IPS-15b (cell line): Measurements from ENCODE around the gene RTN4.

ENCODE experiments used
- H3K27me3 ChIP-seq: one replicate; pipeline ENCODE4 v1.6.1; 2013; ENCODE audit warnings: low read length; ENCODE audit not compliant: control insufficient read depth, insufficient read depth
- H3K36me3 ChIP-seq: one replicate; pipeline ENCODE4 v1.6.1; 2013; ENCODE audit warnings: low read length; ENCODE audit not compliant: control insufficient read depth, insufficient read depth
- H3K4me1 ChIP-seq: one replicate; pipeline ENCODE4 v1.6.1; 2013; ENCODE audit warnings: mild to moderate bottlenecking, low read length; ENCODE audit not compliant: control insufficient read depth, insufficient read depth
- H3K4me3 ChIP-seq: one replicate; pipeline ENCODE4 v1.5.1; 2013; ENCODE audit warnings: low read depth, low read length
- H3K9ac ChIP-seq: one replicate; pipeline ENCODE4 v1.6.1; 2013; ENCODE audit warnings: low read depth, mild to moderate bottlenecking, low read length
- H3K9me3 ChIP-seq: one replicate; pipeline ENCODE4 v1.6.1; 2013; ENCODE audit warnings: mild to moderate bottlenecking, low read length; ENCODE audit not compliant: control insufficient read depth, insufficient read depth

The RTN4 gene

GRCh38 chr2:54962935-54963440 lies 87.3 kb downstream of the RTN4 start:
- no peaks in the 10 kb centered on the region for H3K4me1 ChIP-seq
- no peak overlapping the region for H3K9ac ChIP-seq
- H3K4me3 ChIP-seq, result no peak overlapping the region
- H3K27me3 ChIP-seq, result no peaks in the 10 kb centered on the region
- peaks cover 2% of the 10 kb centered on the region for H3K36me3 ChIP-seq
- no peaks in the 10 kb centered on the region for H3K9me3 ChIP-seq

- H3K4me1 ChIP-seq, result no peaks in the 10 kb centered on the region
- H3K27me3 ChIP-seq, result no peaks in the 10 kb centered on the region
- no peaks in the 10 kb centered on the region for H3K9me3 ChIP-seq
- no peak overlapping the region for H3K9ac ChIP-seq
- peaks cover 2% of the 10 kb centered on the region for H3K36me3 ChIP-seq
- H3K4me3 ChIP-seq, result no peak overlapping the region
Measured at GRCh38 chr2:54962511-54962910, 87.7 kb downstream of the RTN4 start.

- no peaks in the 10 kb centered on the region for H3K4me1 ChIP-seq
Measured at GRCh38 chr2:54960164-54960563, 90.1 kb downstream of the RTN4 start.

GRCh38 chr2:54958717-54959371 lies 91.4 kb downstream of the RTN4 start:
- H3K4me3 ChIP-seq, result no peak overlapping the region
- H3K9ac ChIP-seq, result no peak overlapping the region
- no peaks in the 10 kb centered on the region for H3K4me1 ChIP-seq
- no peaks in the 10 kb centered on the region for H3K9me3 ChIP-seq
- no peaks in the 10 kb centered on the region for H3K36me3 ChIP-seq
- H3K27me3 ChIP-seq, result no peaks in the 10 kb centered on the region

More at GRCh38 chr2:54960164-54960563, 90.1 kb downstream of the RTN4 start:
- Histone ChIP-seq H3K4me3 (no peak overlapping the region), H3K27me3 (no peaks in the 10 kb centered on the region), H3K36me3 (peaks cover 2% of the 10 kb centered on the region), H3K9me3 (no peaks in the 10 kb centered on the region), H3K9ac (no peak overlapping the region)

DNA sequence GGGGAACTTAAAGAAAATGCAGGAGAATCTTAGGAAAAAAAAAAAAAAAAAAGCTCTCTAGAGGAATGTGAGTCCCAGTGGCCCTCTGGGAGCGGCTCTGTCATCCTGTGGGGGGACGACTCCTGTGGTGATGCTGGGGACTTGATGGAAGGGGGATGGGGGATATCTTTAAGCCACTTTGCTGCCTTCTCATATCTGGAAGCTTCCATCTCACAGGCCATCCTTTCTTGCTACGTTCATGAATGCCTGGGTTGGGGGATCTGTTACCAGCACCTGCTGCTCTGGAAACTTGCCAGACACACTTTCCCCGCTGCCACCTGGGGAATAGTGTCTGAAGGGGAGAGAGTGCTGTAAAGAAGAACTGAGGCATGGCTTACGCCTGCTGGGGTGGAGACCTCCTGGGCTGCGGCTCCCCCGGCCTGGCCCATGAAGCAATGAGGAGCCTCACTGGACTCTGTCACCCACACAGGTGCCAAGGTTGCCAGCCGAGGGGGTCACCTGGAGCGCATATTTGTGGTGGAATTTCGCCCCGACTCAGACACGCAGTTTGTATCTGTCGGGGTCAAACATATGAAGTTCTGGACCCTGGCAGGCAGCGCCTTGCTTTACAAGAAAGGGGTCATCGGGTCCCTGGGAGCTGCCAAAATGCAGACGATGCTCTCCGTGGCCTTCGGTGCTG lies 92.8 kb downstream of the RTN4 start:
- Histone ChIP-seq H3K27me3 (no peaks in the 10 kb centered on the region), H3K4me3 (no peak overlapping the region), H3K9ac (no peak overlapping the region), H3K36me3 (no peaks in the 10 kb centered on the region), H3K9me3 (no peaks in the 10 kb centered on the region), H3K4me1 (no peaks in the 10 kb centered on the region)

- Histone ChIP-seq H3K4me3 (no peak overlapping the region), H3K4me1 (no peaks in the 10 kb centered on the region), H3K27me3 (no peaks in the 10 kb centered on the region), H3K9ac (no peak overlapping the region), H3K9me3 (no peaks in the 10 kb centered on the region), H3K36me3 (no peaks in the 10 kb centered on the region)
Measured at GRCh38 chr2:54956111-54956627, 94.1 kb downstream of the RTN4 start.

GRCh38 chr2:54955358-54956110 lies 94.7 kb downstream of the RTN4 start:
- Histone ChIP-seq H3K9me3 (no peaks in the 10 kb centered on the region), H3K36me3 (no peaks in the 10 kb centered on the region), H3K9ac (no peak overlapping the region), H3K4me1 (no peaks in the 10 kb centered on the region), H3K4me3 (no peak overlapping the region), H3K27me3 (no peaks in the 10 kb centered on the region)

- Histone ChIP-seq H3K9me3 (no peaks in the 10 kb centered on the region), H3K4me3 (no peak overlapping the region), H3K4me1 (no peaks in the 10 kb centered on the region), H3K27me3 (no peaks in the 10 kb centered on the region), H3K36me3 (no peaks in the 10 kb centered on the region), H3K9ac (no peak overlapping the region)
Measured at GRCh38 chr2:54954705-54955357, 95.4 kb downstream of the RTN4 start.

- Histone ChIP-seq H3K4me1 (no peaks in the 10 kb centered on the region), H3K27me3 (no peaks in the 10 kb centered on the region), H3K4me3 (no peak overlapping the region), H3K9ac (no peak overlapping the region), H3K9me3 (no peaks in the 10 kb centered on the region), H3K36me3 (no peaks in the 10 kb centered on the region)
Measured at GRCh38 chr2:54954158-54954557, 96.1 kb downstream of the RTN4 start.

DNA sequence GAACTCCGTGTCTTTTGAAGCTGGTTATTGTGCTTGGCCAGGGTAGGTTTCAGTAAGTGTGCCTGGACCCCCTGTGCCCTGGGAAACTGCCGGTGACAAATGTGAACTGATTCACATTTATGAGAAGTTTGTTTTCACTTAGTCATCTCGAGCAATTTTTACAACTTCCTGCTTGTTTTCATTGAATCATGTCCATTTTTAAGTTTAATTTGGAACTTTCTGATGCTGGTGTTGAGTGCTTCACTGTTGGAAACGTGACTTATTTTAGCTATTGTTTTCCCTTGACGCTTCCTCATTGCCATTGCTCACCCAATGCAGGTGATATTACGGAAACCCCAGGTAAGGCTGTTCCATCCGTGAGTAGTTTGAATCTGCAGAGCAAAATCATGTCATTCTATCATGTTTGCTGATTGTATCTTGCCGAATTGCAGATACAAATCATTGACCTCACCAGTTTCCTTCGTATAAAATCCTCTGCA lies 97.2 kb downstream of the RTN4 start:
- no peaks in the 10 kb centered on the region for H3K36me3 ChIP-seq
- H3K4me1 ChIP-seq, result no peaks in the 10 kb centered on the region
- H3K9me3 ChIP-seq, result no peaks in the 10 kb centered on the region
- H3K4me3 ChIP-seq, result no peak overlapping the region
- H3K27me3 ChIP-seq, result no peaks in the 10 kb centered on the region
- no peak overlapping the region for H3K9ac ChIP-seq

DNA sequence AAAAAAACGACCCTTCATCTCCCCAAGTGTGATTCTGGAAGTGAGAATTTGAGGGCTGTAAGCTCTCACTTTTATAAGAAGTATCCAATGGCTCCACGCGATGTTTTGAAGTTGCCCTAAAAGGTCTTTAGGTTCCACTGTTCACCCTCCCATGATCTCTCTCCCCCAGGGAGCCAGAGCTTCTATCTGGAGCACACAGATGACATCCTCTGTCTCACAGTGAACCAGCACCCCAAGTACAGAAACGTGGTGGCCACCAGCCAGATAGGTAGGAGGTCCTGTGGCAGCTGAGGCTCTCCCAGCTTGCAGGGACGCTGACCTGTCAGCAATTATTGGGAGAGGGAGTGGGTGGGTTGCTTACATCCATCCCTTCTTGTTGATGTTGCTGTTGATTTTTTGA lies 97.8 kb downstream of the RTN4 start:
- H3K4me1 ChIP-seq, result no peaks in the 10 kb centered on the region
- no peaks in the 10 kb centered on the region for H3K36me3 ChIP-seq
- H3K9ac ChIP-seq, result no peak overlapping the region

More for the DNA sequence above, 97.8 kb downstream of the RTN4 start:
- Histone ChIP-seq H3K4me3 (no peak overlapping the region), H3K9me3 (no peaks in the 10 kb centered on the region), H3K27me3 (no peaks in the 10 kb centered on the region)
